ENCODE results near the gene APCDD1L. TPM values are rescaled to one million over a fixed set of nuclear protein-coding genes. Genes with fewer than 3 reads are reported as not detected.
A peak's percentile ranks its signal among the peaks of the same experiment; 100 is the strongest.

Gene APCDD1L
- polyA plus RNA-seq, 1 of the 3 experiments (the other 2 are of a cell fraction) = 0.99 TPM

GRCh38 chr20:58547623-58548475 lies 32.6 kb upstream of the APCDD1L start:
- no peaks in the 10 kb centered on the region for H3K9me2 ChIP-seq
- H3K9me3 ChIP-seq = no peaks in the 10 kb centered on the region
- H3K4me1 ChIP-seq (ENCODE audit: control insufficient read depth in 1 of 2, insufficient read depth in 2 of 2, low read depth in 1 of 2, low read length in 1 of 2) = peaks cover 25 to 26% of the 10 kb centered on the region in 2 experiments
- no peaks in the 10 kb centered on the region for H4K20me1 ChIP-seq (ENCODE audit: insufficient read depth)
- CTCF ChIA-PET = interaction anchor here (0.6 to 1.2 kb wide), 3 partner anchors 23 to 91 kb away, joined by 3 to 4 read pairs (median 3); no protein-coding TSS in a partner anchor
- peaks cover 23% of the 10 kb centered on the region for H3F3A ChIP-seq (replicated peaks; ENCODE audit: insufficient read depth)
- 64% methylated on average over 11 of the region's 11 CpGs for WGBS (ENCODE audit: low lambda C conversion rate)
- H3K27ac ChIP-seq (ENCODE audit: low read depth in 2 of 2, low read length in 1 of 2) = peak overlapping the region in 1 of 2 experiments; percentile 33; a peak in 1 of 4 replicates
- TF ChIP-seq, protein P1, sequence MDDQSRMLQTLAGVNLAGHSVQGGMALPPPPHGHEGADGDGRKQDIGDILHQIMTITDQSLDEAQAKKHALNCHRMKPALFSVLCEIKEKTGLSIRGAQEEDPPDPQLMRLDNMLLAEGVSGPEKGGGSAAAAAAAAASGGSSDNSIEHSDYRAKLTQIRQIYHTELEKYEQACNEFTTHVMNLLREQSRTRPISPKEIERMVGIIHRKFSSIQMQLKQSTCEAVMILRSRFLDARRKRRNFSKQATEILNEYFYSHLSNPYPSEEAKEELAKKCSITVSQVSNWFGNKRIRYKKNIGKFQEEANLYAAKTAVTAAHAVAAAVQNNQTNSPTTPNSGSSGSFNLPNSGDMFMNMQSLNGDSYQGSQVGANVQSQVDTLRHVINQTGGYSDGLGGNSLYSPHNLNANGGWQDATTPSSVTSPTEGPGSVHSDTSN (IDR thresholded peaks at IDR 0.05) = 0 out of 2 replicates have a peak, but pooled peaks have one; percentile 4
- TF ChIP-seq TCF12 (IDR thresholded peaks at IDR 0.05) (peak; percentile 37; the same call in 1 of the 2 replicates), GABPA (IDR thresholded peaks at IDR 0.05; ENCODE audit: low read depth) (no peak)
- no peaks in the 10 kb centered on the region for H3K79me2 ChIP-seq (ENCODE audit: insufficient read depth)
- H3K36me3 ChIP-seq (replicated peaks in 1 of 2; ENCODE audit: control insufficient read depth in 1 of 2, insufficient read depth in 2 of 2, low read length in 1 of 2) = no peaks in the 10 kb centered on the region
- H3K4me2 ChIP-seq = peak overlapping the region; percentile 17
- POLR2A ChIA-PET = no interaction called here
- no peak overlapping the region for H3K4me3 ChIP-seq (ENCODE audit: low read depth in 2 of 2, low read length in 1 of 2)
- no peak for DNase-seq
- no peaks in the 10 kb centered on the region for H3K27me3 ChIP-seq (ENCODE audit: insufficient read depth)
- no peak overlapping the region for H3K9ac ChIP-seq
- H2AFZ ChIP-seq (ENCODE audit: low read depth) = no peak overlapping the region

GRCh38 chr20:58546756-58547622 lies 31.8 kb upstream of the APCDD1L start:
- no peaks in the 10 kb centered on the region for H4K20me1 ChIP-seq (ENCODE audit: insufficient read depth)
- no peak overlapping the region for H3K4me3 ChIP-seq (ENCODE audit: low read depth in 2 of 2, low read length in 1 of 2)
- peak in 1 of 2 experiments; percentile 43; a peak in 1 of 4 replicates for TF ChIP-seq EP300 (IDR thresholded peaks at IDR 0.05; ENCODE audit: borderline replicate concordance in 1 of 2, low read depth in 1 of 2, low read length in 1 of 2)
- TF ChIP-seq GATA2 (CRISPR knock-in tag; IDR thresholded peaks at IDR 0.05) = peak; percentile 70
- peak; percentile 29; the same call in 1 of the 2 replicates for TF ChIP-seq FOXJ3 (CRISPR knock-in tag; IDR thresholded peaks at IDR 0.05)
- TF ChIP-seq CHD2 (IDR thresholded peaks at IDR 0.05; ENCODE audit: low read length, partially characterized antibody) = no peak
- H3F3A ChIP-seq (replicated peaks; ENCODE audit: insufficient read depth) = peaks cover 23% of the 10 kb centered on the region
- peak; percentile 66 for DNase-seq
- CTCF ChIA-PET = no interaction called here
- peak overlapping the region; percentile 17; the same call in 1 of the 2 replicates for H3K4me2 ChIP-seq
- no peak overlapping the region for H3K9ac ChIP-seq
- 72% methylated on average over 12 of the region's 19 CpGs for WGBS (ENCODE audit: low lambda C conversion rate)
- H3K27me3 ChIP-seq (ENCODE audit: insufficient read depth) = no peaks in the 10 kb centered on the region
- H3K27ac ChIP-seq (ENCODE audit: low read depth in 2 of 2, low read length in 1 of 2) = peak overlapping the region in 1 of 2 experiments; percentile 33; a peak in 1 of 4 replicates
- POLR2A ChIA-PET = no interaction called here
- no peaks in the 10 kb centered on the region for H3K9me2 ChIP-seq
- H2AFZ ChIP-seq (ENCODE audit: low read depth) = no peak overlapping the region
- H3K9me3 ChIP-seq = no peaks in the 10 kb centered on the region
- H3K4me1 ChIP-seq (ENCODE audit: control insufficient read depth in 1 of 2, insufficient read depth in 2 of 2, low read depth in 1 of 2, low read length in 1 of 2) = peaks cover 25 to 26% of the 10 kb centered on the region in 2 experiments
- no peaks in the 10 kb centered on the region for H3K36me3 ChIP-seq (replicated peaks in 1 of 2; ENCODE audit: control insufficient read depth in 1 of 2, insufficient read depth in 2 of 2, low read length in 1 of 2)
- H3K79me2 ChIP-seq (ENCODE audit: insufficient read depth) = no peaks in the 10 kb centered on the region

DNA sequence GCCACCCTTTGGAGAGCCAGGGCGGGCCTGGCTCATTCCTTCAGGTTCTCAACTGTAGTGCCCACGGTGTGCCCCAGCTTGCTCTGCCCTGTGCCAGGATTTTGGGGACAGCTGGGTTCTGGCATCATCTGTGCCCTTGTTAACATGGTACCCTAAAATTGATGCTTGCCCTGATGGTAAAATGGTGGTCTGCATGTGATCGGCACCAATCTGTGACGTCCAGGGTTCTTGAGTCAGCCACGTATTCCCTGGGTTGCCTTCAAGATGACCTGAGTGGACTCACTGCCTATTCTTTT lies 31.2 kb upstream of the APCDD1L start:
- Histone ChIP-seq H3K9me3 (no peaks in the 10 kb centered on the region), H3K9ac (no peak overlapping the region), H3K9me2 (no peaks in the 10 kb centered on the region), H3K4me3 (ENCODE audit: low read depth in 2 of 2, low read length in 1 of 2) (no peak overlapping the region), H3K27me3 (ENCODE audit: insufficient read depth) (no peaks in the 10 kb centered on the region), H3K4me1 (ENCODE audit: control insufficient read depth in 1 of 2, insufficient read depth in 2 of 2, low read depth in 1 of 2, low read length in 1 of 2) (peaks cover 25 to 26% of the 10 kb centered on the region in 2 experiments), H3K36me3 (replicated peaks in 1 of 2; ENCODE audit: control insufficient read depth in 1 of 2, insufficient read depth in 2 of 2, low read length in 1 of 2) (no peaks in the 10 kb centered on the region), H2AFZ (ENCODE audit: low read depth) (no peak overlapping the region), H3K79me2 (ENCODE audit: insufficient read depth) (no peaks in the 10 kb centered on the region), H4K20me1 (ENCODE audit: insufficient read depth) (no peaks in the 10 kb centered on the region), H3K4me2 (no peak overlapping the region), H3F3A (replicated peaks; ENCODE audit: insufficient read depth) (peaks cover 24% of the 10 kb centered on the region), H3K27ac (ENCODE audit: low read depth in 2 of 2, low read length in 1 of 2) (no peak overlapping the region)
- POLR2A ChIA-PET = no interaction called here
- no peak for DNase-seq
- CTCF ChIA-PET = no interaction called here
- WGBS (ENCODE audit: low lambda C conversion rate) = 85% methylated on average over 5 of the region's 5 CpGs
- no peak for TF ChIP-seq TCF12 (IDR thresholded peaks at IDR 0.05)
- TF ChIP-seq, protein P2, sequence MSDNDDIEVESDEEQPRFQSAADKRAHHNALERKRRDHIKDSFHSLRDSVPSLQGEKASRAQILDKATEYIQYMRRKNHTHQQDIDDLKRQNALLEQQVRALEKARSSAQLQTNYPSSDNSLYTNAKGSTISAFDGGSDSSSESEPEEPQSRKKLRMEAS (IDR thresholded peaks at IDR 0.05; ENCODE audit: low read depth) = no peak
- TF ChIP-seq JUND (IDR thresholded peaks at IDR 0.05) = no peak
- TF ChIP-seq, protein P3, sequence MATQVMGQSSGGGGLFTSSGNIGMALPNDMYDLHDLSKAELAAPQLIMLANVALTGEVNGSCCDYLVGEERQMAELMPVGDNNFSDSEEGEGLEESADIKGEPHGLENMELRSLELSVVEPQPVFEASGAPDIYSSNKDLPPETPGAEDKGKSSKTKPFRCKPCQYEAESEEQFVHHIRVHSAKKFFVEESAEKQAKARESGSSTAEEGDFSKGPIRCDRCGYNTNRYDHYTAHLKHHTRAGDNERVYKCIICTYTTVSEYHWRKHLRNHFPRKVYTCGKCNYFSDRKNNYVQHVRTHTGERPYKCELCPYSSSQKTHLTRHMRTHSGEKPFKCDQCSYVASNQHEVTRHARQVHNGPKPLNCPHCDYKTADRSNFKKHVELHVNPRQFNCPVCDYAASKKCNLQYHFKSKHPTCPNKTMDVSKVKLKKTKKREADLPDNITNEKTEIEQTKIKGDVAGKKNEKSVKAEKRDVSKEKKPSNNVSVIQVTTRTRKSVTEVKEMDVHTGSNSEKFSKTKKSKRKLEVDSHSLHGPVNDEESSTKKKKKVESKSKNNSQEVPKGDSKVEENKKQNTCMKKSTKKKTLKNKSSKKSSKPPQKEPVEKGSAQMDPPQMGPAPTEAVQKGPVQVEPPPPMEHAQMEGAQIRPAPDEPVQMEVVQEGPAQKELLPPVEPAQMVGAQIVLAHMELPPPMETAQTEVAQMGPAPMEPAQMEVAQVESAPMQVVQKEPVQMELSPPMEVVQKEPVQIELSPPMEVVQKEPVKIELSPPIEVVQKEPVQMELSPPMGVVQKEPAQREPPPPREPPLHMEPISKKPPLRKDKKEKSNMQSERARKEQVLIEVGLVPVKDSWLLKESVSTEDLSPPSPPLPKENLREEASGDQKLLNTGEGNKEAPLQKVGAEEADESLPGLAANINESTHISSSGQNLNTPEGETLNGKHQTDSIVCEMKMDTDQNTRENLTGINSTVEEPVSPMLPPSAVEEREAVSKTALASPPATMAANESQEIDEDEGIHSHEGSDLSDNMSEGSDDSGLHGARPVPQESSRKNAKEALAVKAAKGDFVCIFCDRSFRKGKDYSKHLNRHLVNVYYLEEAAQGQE (IDR thresholded peaks at IDR 0.05; ENCODE audit: low read depth, low read length) = no peak
- TF ChIP-seq, protein P4, sequence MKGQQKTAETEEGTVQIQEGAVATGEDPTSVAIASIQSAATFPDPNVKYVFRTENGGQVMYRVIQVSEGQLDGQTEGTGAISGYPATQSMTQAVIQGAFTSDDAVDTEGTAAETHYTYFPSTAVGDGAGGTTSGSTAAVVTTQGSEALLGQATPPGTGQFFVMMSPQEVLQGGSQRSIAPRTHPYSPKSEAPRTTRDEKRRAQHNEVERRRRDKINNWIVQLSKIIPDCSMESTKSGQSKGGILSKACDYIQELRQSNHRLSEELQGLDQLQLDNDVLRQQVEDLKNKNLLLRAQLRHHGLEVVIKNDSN (IDR thresholded peaks at IDR 0.05; ENCODE audit: borderline replicate concordance, low read depth) = no peak
- no peak for TF ChIP-seq GATA2 (CRISPR knock-in tag; IDR thresholded peaks at IDR 0.05)
- TF ChIP-seq YY1 (IDR thresholded peaks at IDR 0.05; ENCODE audit: low read depth) = no peak
- TF ChIP-seq ELF1 (IDR thresholded peaks at IDR 0.05) = no peak
- TF ChIP-seq FOXM1 (IDR thresholded peaks at IDR 0.05; ENCODE audit: low read depth) = no peak
